HCT116 (cell line): Measurements from ENCODE around the gene DUOXA2. TPM values are rescaled to one million over a fixed set of nuclear protein-coding genes. Genes with fewer than 3 reads are reported as not detected.

Source experiments
- ATAC-seq: fragments of 200-7000 bp; cut with Tn5 transposase; 2 replicates; pipeline ENCODE4 v1.9.1; 2020; ENCODE audit warnings: mild to moderate bottlenecking, moderate library complexity
- BruUV-seq: library from RNA; stranded (reverse); fragments of 400-500 nt; replicated peaks from 2 replicates; lab custom pipeline; 2021; lab: Mats Ljungman, UMichigan
- CTCF ChIA-PET: fragments of 300-600 bp; sonication (Branson Sonifier 250); formaldehyde crosslinking; loops from one replicate; lab custom pipeline; 2021; ENCODE audit warnings: antibody characterized with exemption; lab: Charles Lee
- POLR2A ChIA-PET: fragments of 300-600, 350-600 bp; sonication (Branson Sonifier 250); formaldehyde crosslinking; loops from one replicate; lab custom pipeline; 2021; ENCODE audit warnings: antibody characterized with exemption; lab: Charles Lee
- RAD21 ChIA-PET, 2 experiments: fragments of 300-600 bp; sonication (Branson Sonifier 250); formaldehyde crosslinking; loops; one replicate each; lab custom pipeline; 2023; ENCODE audit warnings: low total read pairs in 2 of 2; ENCODE audit not compliant: uncharacterized antibody in 2 of 2, unreplicated experiment in 2 of 2, low non-redundant PET in 1 of 2; lab: Charles Lee
- DNase-seq: peaks from one replicate; pipeline ENCODE4 v3.0.0-alpha.2; 2010; ENCODE audit warnings: low read depth, low spot score
- H2AFZ ChIP-seq: fragments of 200-600 bp; shearing (Covaris generic), sonication (generic); 2 replicates; pipeline ENCODE4 v1.6.1; 2017; ENCODE audit warnings: low read depth, mixed run types, mixed read lengths, antibody characterized with exemption, low read length; ENCODE audit not compliant: poor library complexity, severe bottlenecking
- H3K27ac ChIP-seq: 2 replicates; pipeline ENCODE4 v1.5.1; 2012; ENCODE audit warnings: low read depth, low read length
- H3K27me3 ChIP-seq: fragments of 200-600 bp; sonication (generic); 2 replicates; pipeline ENCODE4 v1.6.1; 2016; ENCODE audit warnings: mixed run types, low read length, mixed read lengths; ENCODE audit not compliant: insufficient read depth
- H3K36me3 ChIP-seq, 2 experiments: fragments of 200-500 bp in 1 of 2; fragments of 200-600 bp in 1 of 2; sonication (Bioruptor generic) in 1 of 2; sonication (generic) in 1 of 2; 2 replicates each; pipeline versions ENCODE4 v1.5.1 to v1.6.1; 2014 to 2016; ENCODE audit warnings: low read length in 2 of 2, inconsistent platforms in 1 of 2, mixed read lengths in 1 of 2, mixed run types in 1 of 2; ENCODE audit not compliant: insufficient read depth in 2 of 2, control insufficient read depth in 1 of 2
- H3K4me1 ChIP-seq, 2 experiments: fragments of 200-600 bp in 1 of 2; sonication (generic) in 1 of 2; 2 replicates each; pipeline versions ENCODE4 v1.5.1 to v1.6.1; 2012 to 2017; ENCODE audit warnings: low read length in 2 of 2, inconsistent platforms in 1 of 2, mild to moderate bottlenecking in 1 of 2, mixed read lengths in 1 of 2, mixed run types in 1 of 2, moderate library complexity in 1 of 2; ENCODE audit not compliant: insufficient read depth in 2 of 2, control insufficient read depth in 1 of 2
- H3K4me2 ChIP-seq: fragments of 200-600 bp; sonication (generic); 2 replicates; pipeline ENCODE4 v1.6.1; 2017; ENCODE audit warnings: mixed run types, low read length, mixed read lengths
- H3K4me3 ChIP-seq, 2 experiments: fragments of 200-600 bp in 1 of 2; sonication (generic) in 1 of 2; replicated peaks in 1 of 2; 2 replicates each; pipeline ENCODE4 v1.5.1; 2011 to 2016; ENCODE audit warnings: low read length in 2 of 2, control low read depth in 1 of 2, low read depth in 1 of 2, mild to moderate bottlenecking in 1 of 2, mixed read lengths in 1 of 2, mixed run types in 1 of 2
- H3K79me2 ChIP-seq: fragments of 200-600 bp; sonication (generic); 2 replicates; pipeline ENCODE4 v1.6.1; 2017; ENCODE audit warnings: mild to moderate bottlenecking, mixed run types, low read length, moderate library complexity, mixed read lengths; ENCODE audit not compliant: insufficient read depth
- H3K9ac ChIP-seq: fragments of 200-600 bp; sonication (generic); 2 replicates; pipeline ENCODE4 v1.6.1; 2016; ENCODE audit warnings: low read length, mixed read lengths
- H3K9me2 ChIP-seq: fragments of 200-600 bp; sonication (generic), shearing (Covaris generic); 2 replicates; pipeline ENCODE4 v1.6.1; 2017; ENCODE audit warnings: mixed run types, mild to moderate bottlenecking, moderate library complexity; ENCODE audit not compliant: insufficient read depth
- H3K9me3 ChIP-seq, 2 experiments: fragments of 200-500 bp in 1 of 2; fragments of 200-600 bp in 1 of 2; sonication (Bioruptor generic) in 1 of 2; sonication (generic) in 1 of 2; 2 replicates each; pipeline ENCODE4 v1.6.1; 2014 to 2017; ENCODE audit warnings: low read length in 2 of 2, mixed read lengths in 2 of 2, inconsistent platforms in 1 of 2, low read depth in 1 of 2, mild to moderate bottlenecking in 1 of 2, mixed run types in 1 of 2, moderate library complexity in 1 of 2; ENCODE audit not compliant: control insufficient read depth in 1 of 2, insufficient read depth in 1 of 2
- H4K20me1 ChIP-seq: fragments of 200-600 bp; sonication (generic), shearing (Covaris generic); 2 replicates; pipeline ENCODE4 v1.6.1; 2017; ENCODE audit warnings: mixed run types, mild to moderate bottlenecking, moderate library complexity; ENCODE audit not compliant: insufficient read depth
- CEBPB ChIP-seq: IDR thresholded peaks from 2 replicates; pipeline ENCODE4 v1.6.1; 2012; ENCODE audit warnings: low read depth
- CTCF ChIP-seq, 3 experiments: fragments of 200-600 bp in 1 of 3; sonication (generic) in 1 of 3; IDR thresholded peaks in 2 of 3; conservative IDR thresholded peaks in 1 of 3; 2 replicates each; pipeline ENCODE4 v1.5.1; 2012 to 2017; ENCODE audit warnings: low read depth in 2 of 3, low read length in 2 of 3, antibody characterized with exemption in 1 of 3, borderline replicate concordance in 1 of 3, control low read depth in 1 of 3, mild to moderate bottlenecking in 1 of 3, mixed read lengths in 1 of 3, mixed run types in 1 of 3, moderate library complexity in 1 of 3; ENCODE audit not compliant: insufficient read depth in 1 of 3
- ELF1 ChIP-seq: IDR thresholded peaks from 2 replicates; pipeline ENCODE4 v1.6.1; 2012; ENCODE audit warnings: low read depth, borderline replicate concordance
- EZH2 ChIP-seq: fragments of 200-600 bp; sonication (generic); IDR thresholded peaks from 2 replicates; pipeline ENCODE4 v1.6.1; 2017; ENCODE audit warnings: antibody characterized with exemption, mixed run types
- FOSL1 ChIP-seq: IDR thresholded peaks from 2 replicates; pipeline ENCODE4 v1.6.1; 2012; ENCODE audit warnings: low read depth
- RAD21 ChIP-seq: IDR thresholded peaks from 2 replicates; pipeline ENCODE4 v1.6.1; 2012; ENCODE audit warnings: low read depth, mild to moderate bottlenecking
- TCF7L2 ChIP-seq: IDR thresholded peaks from 2 replicates; pipeline ENCODE4 v1.7.0; 2011; ENCODE audit warnings: borderline replicate concordance, inconsistent platforms; ENCODE audit not compliant: insufficient read depth, insufficient read length; ENCODE audit errors: extremely low read depth
- YY1 ChIP-seq: IDR thresholded peaks from 2 replicates; pipeline ENCODE4 v1.6.1; 2011; ENCODE audit warnings: low read length, low read depth, moderate library complexity, mild to moderate bottlenecking; ENCODE audit not compliant: insufficient replicate concordance; ENCODE audit errors: extremely low read depth
- ZBTB33 ChIP-seq: IDR thresholded peaks from 2 replicates; pipeline ENCODE4 v1.6.1; 2011; ENCODE audit warnings: mild to moderate bottlenecking, low read length, moderate library complexity; ENCODE audit not compliant: insufficient replicate concordance; ENCODE audit errors: extremely low read depth
- ZNF274 ChIP-seq: fragments of 200-500 bp; sonication (Bioruptor generic); IDR thresholded peaks from 2 replicates; pipeline ENCODE4 v1.6.1; 2014; ENCODE audit warnings: mild to moderate bottlenecking, low read depth, low read length, inconsistent platforms
- intact Hi-C: fragments of 100-400 bp; cut with micrococcal nuclease; formaldehyde crosslinking; loops from 2 replicates; pipeline ENCODE4 v1.10.0; 2022
- total RNA-seq: library from RNA; stranded (reverse); gene quantifications from one replicate; pipeline ENCODE4 v1.2.1, GENCODE V29; 2021; ENCODE audit not compliant: unreplicated experiment
- TF ChIP-seq, protein P1 (sequence below): IDR thresholded peaks from 2 replicates; pipeline ENCODE4 v1.6.1; 2012

Gene DUOXA2
- total RNA-seq, 1 experiment from 2014 or later: not detected

DNA sequence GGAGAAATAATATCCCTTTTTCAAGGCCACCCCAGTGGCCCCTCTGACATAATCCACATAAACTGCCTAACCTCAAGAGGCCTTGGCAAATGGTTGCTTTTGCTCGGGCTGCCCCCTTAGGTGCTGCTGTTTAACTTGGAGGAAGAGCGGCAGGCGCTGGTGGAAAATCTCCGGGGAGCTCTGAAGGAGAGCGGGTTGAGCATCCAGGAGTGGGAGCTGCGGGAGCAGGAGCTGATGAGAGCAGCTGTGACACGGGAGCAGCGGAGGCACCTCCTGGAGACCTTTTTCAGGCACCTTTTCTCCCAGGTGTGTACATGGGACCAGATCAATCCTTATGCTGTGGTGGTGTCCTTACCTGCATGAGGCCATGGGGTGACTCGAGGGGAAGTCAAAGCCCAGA, 30.6 kb downstream of the DUOXA2 start:
- RAD21 ChIA-PET: no interaction called here
- no TSS peak for BruUV-seq
- Histone ChIP-seq H3K4me1 (peaks cover 0 to 4% of the 10 kb centered on the region in 2 experiments; a peak in 1 of 4 replicates), H3K9me2 (no peaks in the 10 kb centered on the region), H3K27ac (no peak overlapping the region)
- POLR2A ChIA-PET: no interaction called here
- CTCF ChIA-PET: no interaction called here
- TF ChIP-seq ZBTB33: no peak
- no peak for TF ChIP-seq CTCF (IDR thresholded peaks at IDR 0.05 in 2 of 3, conservative IDR thresholded peaks at IDR 0.05 in 1 of 3; ENCODE audit: borderline replicate concordance in 1 of 3, insufficient read depth in 1 of 3, low read depth in 2 of 3, low read length in 2 of 3)
- no peak for TF ChIP-seq CEBPB
- TF ChIP-seq ZNF274: no peak
- no peak for TF ChIP-seq FOSL1
- no peak for TF ChIP-seq TCF7L2
- no peak for TF ChIP-seq EZH2
- no peak for TF ChIP-seq ELF1
- TF ChIP-seq YY1: no peak
- TF ChIP-seq, protein P1, sequence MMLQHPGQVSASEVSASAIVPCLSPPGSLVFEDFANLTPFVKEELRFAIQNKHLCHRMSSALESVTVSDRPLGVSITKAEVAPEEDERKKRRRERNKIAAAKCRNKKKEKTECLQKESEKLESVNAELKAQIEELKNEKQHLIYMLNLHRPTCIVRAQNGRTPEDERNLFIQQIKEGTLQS: no peak
- TF ChIP-seq RAD21: no peak
- TF ChIP-seq, all 23 proteins: peak for 0
- H4K20me1 ChIP-seq: no peaks in the 10 kb centered on the region
- H3K4me3 ChIP-seq: no peak overlapping the region
- no peak for DNase-seq
- H2AFZ ChIP-seq: no peak overlapping the region
- no peaks in the 10 kb centered on the region for H3K9me3 ChIP-seq
- intact Hi-C loops: no loop called here
- no peaks in the 10 kb centered on the region for H3K79me2 ChIP-seq
- no peaks in the 10 kb centered on the region for H3K27me3 ChIP-seq
- no peak overlapping the region for H3K9ac ChIP-seq
- no peak overlapping the region for H3K4me2 ChIP-seq
- H3K36me3 ChIP-seq: 0 out of 4 replicates have a peak, but pooled peaks cover 0 to 2% of the 10 kb centered on the region in 2 experiments
- no peak for ATAC-seq
